HFF-Myc (cell line): ENCODE data around the gene PARP9.
"Not testable (repeated sequence)": the region's sequence is repeated elsewhere in the genome, so short reads cannot be mapped to it uniquely, and the experiment has no call there.

Source experiments
- DNase-seq: peaks from one replicate; pipeline ENCODE4 v3.0.0-alpha.2; 2011; ENCODE audit warnings: low read depth; ENCODE audit errors: extremely low read depth
- H3K4me3 ChIP-seq: replicated peaks from 2 replicates; pipeline ENCODE4 v1.5.1; 2011; ENCODE audit warnings: low read depth, mild to moderate bottlenecking, control low read depth, low read length
- CTCF ChIP-seq: IDR thresholded peaks from 2 replicates; pipeline ENCODE4 v1.5.1; 2012; ENCODE audit warnings: mild to moderate bottlenecking, low read depth, low read length, control low read depth; ENCODE audit errors: missing control alignments

The PARP9 gene

DNA sequence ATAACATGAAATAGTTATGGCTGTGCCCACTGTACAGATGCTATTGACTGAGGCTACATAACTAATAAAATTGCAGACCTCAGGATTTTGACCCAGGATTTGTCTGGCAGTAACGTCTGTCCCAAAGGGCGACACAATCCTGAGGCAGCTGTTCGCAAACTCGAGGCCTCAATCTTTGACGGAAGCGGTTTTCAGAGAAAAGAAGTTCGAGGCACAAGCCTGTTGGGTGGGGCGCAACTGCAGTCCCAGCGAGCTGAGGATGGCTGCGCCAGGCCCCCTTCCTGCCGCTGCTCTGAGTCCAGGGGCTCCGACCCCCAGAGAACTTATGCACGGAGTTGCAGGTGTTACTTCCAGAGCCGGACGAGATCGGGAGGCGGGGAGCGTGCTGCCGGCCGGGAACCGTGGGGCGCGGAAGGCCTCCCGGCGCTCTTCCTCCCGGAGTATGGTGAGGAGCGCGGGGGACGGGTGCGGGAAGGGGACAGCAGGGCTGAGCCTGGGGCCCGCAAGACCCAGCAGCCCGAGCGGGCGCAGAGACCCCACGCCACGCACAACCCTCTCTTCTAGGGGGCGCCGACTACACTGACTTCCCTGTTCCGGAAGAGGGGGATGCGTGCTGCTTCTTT, 13.4 kb upstream of the PARP9 start, which contains the start of gene PARP15:
TSS of gene PARP15 (plus strand) at position 242 of the 623 bp plus-strand sequence. CDS start at position 260, 18 bp downstream.
- no peak for DNase-seq
- H3K4me3 ChIP-seq, result peak within 1 kb of the TSS; percentile 35
- no peak for TF ChIP-seq CTCF

- H3K4me3 ChIP-seq, result no peak overlapping the region
- DNase-seq, result no peak
- TF ChIP-seq CTCF, result no peak
Measured at GRCh38 chr3:122576174-122576940, 12.3 kb upstream of the PARP9 start.

DNA sequence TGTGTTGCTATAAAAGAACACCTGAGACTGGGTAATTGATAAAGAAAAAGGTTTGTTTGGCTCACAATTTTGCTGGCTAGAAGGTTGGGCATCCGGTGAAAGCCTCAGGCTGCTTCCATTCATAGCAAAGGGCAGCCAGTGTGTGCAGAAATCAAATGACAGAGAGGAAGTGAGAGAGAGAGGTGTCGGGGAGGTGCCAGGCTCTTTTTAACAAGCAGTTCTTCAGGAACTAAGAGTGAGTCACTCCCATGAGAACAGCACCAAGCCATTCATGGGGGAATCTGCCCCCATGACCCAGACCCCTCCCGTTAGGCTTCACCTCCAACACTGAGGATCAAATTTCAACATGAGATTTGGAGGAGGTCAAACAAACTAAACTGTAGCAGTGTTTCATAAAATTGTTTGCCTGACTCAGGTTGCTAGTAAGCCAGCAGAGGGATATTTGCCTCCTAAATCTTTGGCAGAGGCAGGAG, 8.9 kb upstream of the PARP9 start:
- DNase-seq, result peak; percentile 40
- H3K4me3 ChIP-seq, result no peak overlapping the region
- no peak for TF ChIP-seq CTCF

- TF ChIP-seq CTCF, result no peak
- no peak overlapping the region for H3K4me3 ChIP-seq
- no peak for DNase-seq
Measured at GRCh38 chr3:122568755-122569154, 4.7 kb upstream of the PARP9 start.

GRCh38 chr3:122568131-122568530, 4.0 kb upstream of the PARP9 start:
- H3K4me3 ChIP-seq, DNase-seq: not testable (repeated sequence)

- H3K4me3 ChIP-seq, result peak overlapping the region; percentile 57
- no peak for DNase-seq
- TF ChIP-seq CTCF, result no peak
Measured at GRCh38 chr3:122563717-122564025, 429 bp downstream of the PARP9 start.

GRCh38 chr3:122562923-122563716, 980 bp downstream of the PARP9 start:
- peak overlapping the region; percentile 57 for H3K4me3 ChIP-seq
- no peak for DNase-seq
- no peak for TF ChIP-seq CTCF
